ENCODE results near the gene NCAM1.

Gene NCAM1

GRCh38 chr11:113134626-113135025 is 173.4 kb downstream of the NCAM1 start:
- DNase-seq = no peak

- no peak for DNase-seq
Measured at GRCh38 chr11:113137713-113138529, 176.7 kb downstream of the NCAM1 start.

GRCh38 chr11:113138731-113139130 is 177.5 kb downstream of the NCAM1 start:
- no peak for DNase-seq

- no peak for DNase-seq
Measured at GRCh38 chr11:113141010-113141409, 179.8 kb downstream of the NCAM1 start.

GRCh38 chr11:113142508-113142907 is 181.3 kb downstream of the NCAM1 start:
- DNase-seq = no peak

- DNase-seq = no peak
Measured at GRCh38 chr11:113147249-113147648, 186.0 kb downstream of the NCAM1 start.

GRCh38 chr11:113148076-113148475 is 186.9 kb downstream of the NCAM1 start:
- no peak for DNase-seq

- no peak for DNase-seq
Measured at GRCh38 chr11:113148652-113149051, 187.4 kb downstream of the NCAM1 start.

- DNase-seq = no peak
Measured at GRCh38 chr11:113151521-113151920, 190.3 kb downstream of the NCAM1 start.

- DNase-seq = no peak
Measured at GRCh38 chr11:113152500-113152899, 191.3 kb downstream of the NCAM1 start.

- no peak for DNase-seq
Measured at GRCh38 chr11:113153847-113154246, 192.6 kb downstream of the NCAM1 start.

- DNase-seq = no peak
Measured at GRCh38 chr11:113159988-113160807, 199.0 kb downstream of the NCAM1 start.

GRCh38 chr11:113160808-113161124 is 199.5 kb downstream of the NCAM1 start:
- DNase-seq = no peak

GRCh38 chr11:113161711-113162591 is 200.7 kb downstream of the NCAM1 start:
- no peak for DNase-seq

- DNase-seq = no peak
Measured at GRCh38 chr11:113162592-113162962, 201.4 kb downstream of the NCAM1 start.

- DNase-seq = no peak
Measured at GRCh38 chr11:113163291-113164030, 202.2 kb downstream of the NCAM1 start.

GRCh38 chr11:113166280-113166679 is 205.1 kb downstream of the NCAM1 start:
- no peak for DNase-seq

GRCh38 chr11:113167599-113167998 is 206.4 kb downstream of the NCAM1 start:
- no peak for DNase-seq

- DNase-seq = no peak
Measured at GRCh38 chr11:113168354-113169342, 207.4 kb downstream of the NCAM1 start.

- DNase-seq = no peak
Measured at GRCh38 chr11:113172382-113172951, 211.2 kb downstream of the NCAM1 start.

- no peak for DNase-seq
Measured at GRCh38 chr11:113173126-113173525, 211.9 kb downstream of the NCAM1 start.

Measured in 8988T (cell line).